Measurements from ENCODE around the gene RTBDN.

Gene RTBDN

DNA sequence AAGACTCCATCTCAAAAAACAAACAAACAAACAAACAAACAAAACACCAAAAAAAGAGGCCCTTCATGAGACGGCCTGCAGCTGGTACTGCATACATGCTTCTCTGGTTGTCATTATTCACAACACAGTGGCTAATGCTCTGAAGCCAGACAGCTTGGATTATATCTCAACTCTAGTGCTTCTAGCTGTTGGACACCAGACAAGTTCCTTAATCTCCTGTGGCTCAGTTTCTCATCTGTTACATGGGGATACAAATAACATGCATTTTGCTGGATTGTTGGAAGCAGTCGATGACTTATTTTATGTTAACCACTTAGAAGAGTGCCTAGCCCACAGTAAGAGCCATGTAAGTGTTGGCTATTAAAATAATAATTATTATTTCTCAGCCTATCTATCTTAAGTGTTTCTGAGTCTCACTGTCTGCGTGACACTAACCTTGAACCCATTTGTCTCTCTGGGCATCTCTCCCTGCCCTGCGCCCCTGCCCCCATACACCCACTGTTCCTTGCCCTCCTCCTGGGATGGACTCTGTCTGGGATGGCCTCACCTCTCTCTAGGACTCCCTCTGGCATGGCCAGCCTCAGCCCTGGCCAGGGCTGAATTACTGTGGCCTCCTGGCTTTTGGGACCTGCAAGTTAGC, 46.2 kb downstream of the RTBDN start:
- no peak overlapping the region; the same call in 1 of the 2 replicates for H3K4me3 ChIP-seq (ENCODE audit: low read depth, low read length)
- ChIA-PET CTCF (interaction anchor here (0.9 to 4.7 kb wide), 8 partner anchors 9 to 59 kb away, joined by 3 to 58 read pairs (median 11); no protein-coding TSS in a partner anchor), POLR2A (interaction anchor here (0.8 to 1.4 kb wide), 5 partner anchors 9 to 365 kb away, joined by 3 to 5 read pairs (median 3); partner anchors contain the start of gene FARSA)
- no peak for TF ChIP-seq CTCF (IDR thresholded peaks at IDR 0.05; ENCODE audit: insufficient read depth, low read length, missing control alignments)
- no peak for DNase-seq (ENCODE audit: low read depth, low spot score)

DNA sequence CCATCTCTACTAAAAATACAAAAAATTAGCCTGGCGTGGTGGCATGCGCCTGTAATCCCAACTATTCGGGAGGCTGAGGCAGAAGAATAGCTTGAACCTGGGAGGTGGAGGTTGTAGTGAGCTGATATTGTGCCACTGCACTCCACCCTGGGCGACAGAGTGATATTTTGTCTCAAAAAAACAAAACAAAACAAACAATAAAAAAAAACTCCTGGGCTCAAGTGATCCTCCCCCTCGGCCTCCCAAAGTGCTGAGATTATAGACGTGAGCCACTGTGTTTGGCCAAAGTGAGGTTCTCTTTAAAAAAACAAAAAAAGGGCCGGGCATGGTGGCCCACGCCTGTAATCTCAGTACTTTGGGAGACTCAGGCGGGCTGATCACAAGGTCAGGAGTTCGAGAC, 46.9 kb downstream of the RTBDN start:
- TF ChIP-seq CTCF (IDR thresholded peaks at IDR 0.05; ENCODE audit: insufficient read depth, low read length, missing control alignments) = no peak
- POLR2A ChIA-PET = no interaction called here
- H3K4me3 ChIP-seq (ENCODE audit: low read depth, low read length) = no peak overlapping the region
- DNase-seq (ENCODE audit: low read depth, low spot score) = no peak
- CTCF ChIA-PET = interaction anchor here (2.4 to 4.7 kb wide), 4 partner anchors 9 to 26 kb away, joined by 12 to 58 read pairs (median 24); no protein-coding TSS in a partner anchor

- no peak for DNase-seq (ENCODE audit: low read depth, low spot score)
- H3K4me3 ChIP-seq (ENCODE audit: low read depth, low read length) = no peak overlapping the region
- TF ChIP-seq CTCF (IDR thresholded peaks at IDR 0.05; ENCODE audit: insufficient read depth, low read length, missing control alignments) = no peak
- POLR2A ChIA-PET = no interaction called here
- CTCF ChIA-PET = interaction anchor here (2.4 to 4.7 kb wide), 4 partner anchors 9 to 26 kb away, joined by 12 to 58 read pairs (median 24); no protein-coding TSS in a partner anchor
Measured at GRCh38 chr19:12786952-12787351, 47.4 kb downstream of the RTBDN start.

DNA sequence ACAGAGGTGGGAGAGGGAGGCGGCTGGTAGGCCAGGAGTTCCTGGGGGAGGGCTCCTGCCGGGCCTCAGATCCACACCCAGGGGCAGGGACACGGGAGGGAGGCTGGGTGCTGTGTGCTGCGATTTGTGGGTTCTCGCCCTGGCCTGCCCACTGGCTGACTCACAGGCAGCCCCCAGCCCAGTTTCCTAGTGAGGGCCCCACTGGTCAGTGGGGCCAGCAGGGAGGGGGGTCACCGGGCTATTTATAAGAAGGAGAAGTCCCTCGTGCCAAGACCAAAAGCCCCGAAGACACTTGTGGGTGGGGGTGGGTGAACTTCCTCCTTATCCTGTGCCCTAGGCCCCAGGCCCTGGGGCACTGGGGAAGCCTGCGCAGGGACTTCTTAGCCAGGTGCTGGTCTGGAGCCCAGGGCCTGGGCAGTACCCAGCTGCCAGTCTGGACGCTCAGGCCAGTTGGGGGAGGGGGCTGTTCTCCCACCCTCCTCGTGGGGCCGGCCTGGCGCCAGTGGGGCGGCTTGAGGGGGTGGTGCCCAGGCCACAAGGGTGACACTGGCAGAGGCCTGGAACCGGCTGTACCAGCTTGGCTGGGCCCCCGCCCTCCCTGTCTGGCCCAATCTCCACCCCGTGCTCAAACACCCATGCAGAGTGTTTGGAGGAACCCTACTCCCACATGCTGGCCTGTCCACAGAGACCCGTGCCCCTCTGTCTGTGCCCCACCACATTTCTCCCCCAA, 48.1 kb downstream of the RTBDN start:
- ChIA-PET POLR2A (no interaction called here), CTCF (interaction anchor here (0.9 to 4.7 kb wide), 4 partner anchors 9 to 25 kb away, joined by 3 to 58 read pairs (median 22); no protein-coding TSS in a partner anchor)

DNA sequence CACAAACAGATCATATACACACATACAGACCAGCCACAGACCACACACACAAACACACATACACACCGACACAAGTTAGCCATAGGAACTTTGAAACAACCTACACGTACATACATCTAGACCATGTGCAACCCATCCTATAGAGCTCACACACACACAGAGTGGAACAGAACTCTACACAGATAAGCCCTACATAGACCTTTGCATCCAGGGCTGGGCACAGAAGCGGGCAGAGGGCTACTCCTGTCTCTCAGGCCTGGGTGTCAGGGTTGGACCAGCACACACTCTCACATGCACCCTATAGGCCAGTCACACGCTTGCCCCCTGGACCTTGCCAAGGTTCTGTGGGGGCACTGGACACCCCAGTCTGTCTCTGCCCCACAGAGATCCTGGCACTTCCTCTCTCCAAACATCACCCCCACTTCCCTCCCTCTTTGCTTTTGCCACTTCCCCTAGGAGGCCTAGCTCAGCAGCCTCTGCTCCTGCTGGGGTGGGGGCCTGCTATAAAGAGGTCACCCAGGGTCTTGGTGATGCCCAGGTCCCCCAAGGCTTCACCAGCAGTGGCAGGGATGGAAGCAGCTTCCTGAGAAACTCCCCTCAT, 48.8 kb downstream of the RTBDN start:
- no peak for DNase-seq (ENCODE audit: low read depth, low spot score)
- no peak for TF ChIP-seq CTCF (IDR thresholded peaks at IDR 0.05; ENCODE audit: insufficient read depth, low read length, missing control alignments)
- ChIA-PET CTCF (interaction anchor here (0.7 to 4.7 kb wide), 4 partner anchors 8 to 25 kb away, joined by 3 to 58 read pairs (median 8); no protein-coding TSS in a partner anchor), POLR2A (no interaction called here)
- no peak overlapping the region for H3K4me3 ChIP-seq (ENCODE audit: low read depth, low read length)

More for the DNA sequence above, 48.1 kb downstream of the RTBDN start:
- TF ChIP-seq CTCF (IDR thresholded peaks at IDR 0.05; ENCODE audit: insufficient read depth, low read length, missing control alignments) = no peak
- H3K4me3 ChIP-seq (ENCODE audit: low read depth, low read length) = no peak overlapping the region
- DNase-seq (ENCODE audit: low read depth, low spot score) = no peak

Measured in AG04449 (cell line).